Mammary epithelial cell (primary cell): ENCODE data around the gene NTM.

Source experiments
- CTCF ChIP-seq, 2 donors: IDR thresholded peaks in 1 of 2; conservative IDR thresholded peaks in 1 of 2; 2 replicates each; pipeline ENCODE4 v1.5.1; 2011 to 2012; ENCODE audit warnings: inconsistent platforms in 2 of 2, low read length in 2 of 2, mild to moderate bottlenecking in 2 of 2, control low read depth in 1 of 2, low read depth in 1 of 2; ENCODE audit not compliant: insufficient read depth in 1 of 2; ENCODE audit errors: extremely low read depth in 1 of 2
- EZH2 ChIP-seq: IDR thresholded peaks from 2 replicates; pipeline ENCODE4 v1.6.1; 2012; ENCODE audit warnings: low read length, inconsistent platforms, borderline replicate concordance

- no peak for TF ChIP-seq CTCF (conservative IDR thresholded peaks at IDR 0.05 in 1 of 2, IDR thresholded peaks at IDR 0.05 in 1 of 2; ENCODE audit: extremely low read depth in 1 of 2, insufficient read depth in 1 of 2, low read depth in 1 of 2, low read length in 2 of 2)
- TF ChIP-seq EZH2 = no peak
These were observed 698.1 kb downstream of the NTM start for GRCh38 chr11:132068556-132068955.
